Natural killer cell (primary cell): ENCODE measurements around the gene P3H2. TPM values are rescaled to one million over a fixed set of nuclear protein-coding genes. Genes with fewer than 3 reads are reported as not detected.

Source experiments
- ATAC-seq, 3 donors: fragments of 150-1000 bp in 2 of 3; fragments of 200-7000 bp in 1 of 3; cut with Tn5 transposase; 1 replicate in 1 of 3; 2 replicates in 2 of 3; pipeline ENCODE4 v1.10.0; 2021; ENCODE audit warnings: mild to moderate bottlenecking in 2 of 3, moderate library complexity in 2 of 3
- DNase-seq, 2 donors: peaks; one replicate each; pipeline versions ENCODE4 v3.0.0 to v3.0.0-alpha.2; 2013 to 2021; ENCODE audit warnings: mixed read lengths in 1 of 2
- H3K27ac ChIP-seq: one replicate; pipeline ENCODE4 v1.5.1; 2013; ENCODE audit warnings: mild to moderate bottlenecking, low read length
- H3K27me3 ChIP-seq: one replicate; pipeline ENCODE4 v1.6.1; 2013; ENCODE audit warnings: low read length; ENCODE audit not compliant: control insufficient read depth, insufficient read depth
- H3K36me3 ChIP-seq: one replicate; pipeline ENCODE4 v1.6.1; 2013; ENCODE audit warnings: low read length; ENCODE audit not compliant: control insufficient read depth, insufficient read depth
- H3K4me1 ChIP-seq: one replicate; pipeline ENCODE4 v1.6.1; 2013; ENCODE audit warnings: low read length; ENCODE audit not compliant: control insufficient read depth, insufficient read depth
- H3K4me3 ChIP-seq: one replicate; pipeline ENCODE4 v1.5.1; 2013; ENCODE audit warnings: low read length
- H3K9me3 ChIP-seq: one replicate; pipeline ENCODE4 v1.6.1; 2013; ENCODE audit warnings: low read length; ENCODE audit not compliant: control insufficient read depth, insufficient read depth
- H3K27ac Mint-ChIP-seq, 2 donors: one replicate each; pipeline ENCODE4 v1.8.0; 2022; ENCODE audit warnings: mild to moderate bottlenecking in 2 of 2, mixed read lengths in 2 of 2, moderate library complexity in 1 of 2
- H3K27me3 Mint-ChIP-seq, 2 donors: one replicate each; pipeline ENCODE4 v1.8.0; 2022; ENCODE audit warnings: low read depth in 2 of 2, mixed read lengths in 2 of 2
- H3K36me3 Mint-ChIP-seq: one replicate; pipeline ENCODE4 v1.8.0; 2022; ENCODE audit warnings: mixed read lengths
- H3K4me1 Mint-ChIP-seq, 2 donors: one replicate each; pipeline ENCODE4 v1.8.0; 2022; ENCODE audit warnings: mixed read lengths in 2 of 2
- H3K4me3 Mint-ChIP-seq: one replicate; pipeline ENCODE4 v1.8.0; 2022; ENCODE audit warnings: mild to moderate bottlenecking, moderate library complexity, mixed read lengths
- H3K9me3 Mint-ChIP-seq, 2 donors: one replicate each; pipeline ENCODE4 v1.8.0; 2022; ENCODE audit warnings: mixed read lengths in 2 of 2
- CTCF ChIP-seq: fragments of 200-600 bp; IDR thresholded peaks from one replicate; pipeline ENCODE4 v1.8.0; 2022; ENCODE audit warnings: antibody characterized with exemption
- WGBS: methylation state at CpG from one replicate; pipeline ENCODE4 v1.1.7; 2013; ENCODE audit warnings: missing lambda C conversion rate; ENCODE audit not compliant: insufficient coverage; 5-methylcytosine and 5-hydroxymethylcytosine counted together
- intact Hi-C: fragments of 100-400 bp; cut with micrococcal nuclease; formaldehyde crosslinking; loops from one replicate; pipeline ENCODE4 v1.14.2; 2022
- total RNA-seq, 4 donors: library from RNA; stranded (reverse); fragments of 120-200 nt in 1 of 4; gene quantifications; one replicate each; pipeline versions ENCODE4 v1.2.3 to v1.2.4, GENCODE V29; 2013 to 2022

P3H2 gene
- total RNA-seq, 3 donors from 2014 or later (not counting 1 experiment from before 2014, with no cell fraction given) = 0.43 to 1.0 (median 0.64) TPM

GRCh38 chr3:190044974-190045373 is 75.7 kb downstream of the P3H2 start:
- H3K9me3 Mint-ChIP-seq = peaks cover 3 to 5% of the 10 kb centered on the region in 2 donors
- no peaks in the 10 kb centered on the region for H3K4me1 Mint-ChIP-seq
- H3K36me3 ChIP-seq = no peaks in the 10 kb centered on the region
- H3K27me3 ChIP-seq = peaks cover 4% of the 10 kb centered on the region
- WGBS = 90% methylated on average over 1 of the region's 2 CpGs
- no peak overlapping the region for H3K27ac ChIP-seq
- TF ChIP-seq CTCF = no peak
- intact Hi-C loops = no loop called here
- H3K27me3 Mint-ChIP-seq = no peaks in the 10 kb centered on the region
- no peaks in the 10 kb centered on the region for H3K9me3 ChIP-seq
- ATAC-seq (no peak), DNase-seq (no peak)
- H3K4me3 Mint-ChIP-seq = no peak overlapping the region
- no peaks in the 10 kb centered on the region for H3K4me1 ChIP-seq
- H3K27ac Mint-ChIP-seq = no peak overlapping the region
- H3K36me3 Mint-ChIP-seq = no peaks in the 10 kb centered on the region
- no peak overlapping the region for H3K4me3 ChIP-seq

GRCh38 chr3:190044142-190044541 is 76.6 kb downstream of the P3H2 start:
- H3K4me3 ChIP-seq = no peak overlapping the region
- intact Hi-C loops = no loop called here
- no peaks in the 10 kb centered on the region for H3K27me3 Mint-ChIP-seq
- H3K9me3 ChIP-seq = no peaks in the 10 kb centered on the region
- ATAC-seq = no peak
- H3K4me1 ChIP-seq = no peaks in the 10 kb centered on the region
- no peaks in the 10 kb centered on the region for H3K4me1 Mint-ChIP-seq
- peaks cover 3 to 5% of the 10 kb centered on the region in 2 donors for H3K9me3 Mint-ChIP-seq
- H3K27ac Mint-ChIP-seq = no peak overlapping the region
- WGBS = 88% methylated on average over 4 of the region's 4 CpGs
- TF ChIP-seq CTCF = no peak
- DNase-seq = no peak
- no peak overlapping the region for H3K27ac ChIP-seq
- no peaks in the 10 kb centered on the region for H3K36me3 ChIP-seq
- H3K36me3 Mint-ChIP-seq = no peaks in the 10 kb centered on the region
- peaks cover 4% of the 10 kb centered on the region for H3K27me3 ChIP-seq
- H3K4me3 Mint-ChIP-seq = no peak overlapping the region

- H3K27ac Mint-ChIP-seq = no peak overlapping the region
- no peaks in the 10 kb centered on the region for H3K4me1 ChIP-seq
- H3K4me3 Mint-ChIP-seq = no peak overlapping the region
- peaks cover 2% of the 10 kb centered on the region for H3K27me3 ChIP-seq
- H3K4me1 Mint-ChIP-seq = no peaks in the 10 kb centered on the region
- H3K9me3 Mint-ChIP-seq = peaks cover 3 to 5% of the 10 kb centered on the region in 2 donors
- H3K27me3 Mint-ChIP-seq = no peaks in the 10 kb centered on the region
- TF ChIP-seq CTCF = no peak
- intact Hi-C loops = no loop called here
- no peak overlapping the region for H3K27ac ChIP-seq
- H3K4me3 ChIP-seq = no peak overlapping the region
- DNase-seq (no peak), ATAC-seq (no peak)
- H3K9me3 ChIP-seq = no peaks in the 10 kb centered on the region
- no peaks in the 10 kb centered on the region for H3K36me3 ChIP-seq
- no peaks in the 10 kb centered on the region for H3K36me3 Mint-ChIP-seq
Observed at GRCh38 chr3:190043741-190044140, 77.0 kb downstream of the P3H2 start.

GRCh38 chr3:190042558-190042957 is 78.1 kb downstream of the P3H2 start:
- Histone ChIP-seq H3K9me3 (no peaks in the 10 kb centered on the region), H3K27ac (no peak overlapping the region), H3K4me3 (no peak overlapping the region), H3K36me3 (no peaks in the 10 kb centered on the region), H3K27me3 (peaks cover 2% of the 10 kb centered on the region), H3K4me1 (no peaks in the 10 kb centered on the region)
- no peaks in the 10 kb centered on the region for H3K27me3 Mint-ChIP-seq
- no peaks in the 10 kb centered on the region for H3K4me1 Mint-ChIP-seq
- no peak for ATAC-seq
- no CpG with 5 or more reads among the region's 2 CpGs for WGBS
- H3K9me3 Mint-ChIP-seq = peaks cover 3 to 4% of the 10 kb centered on the region in 2 donors
- intact Hi-C loops = no loop called here
- H3K36me3 Mint-ChIP-seq = no peaks in the 10 kb centered on the region
- no peak overlapping the region for H3K27ac Mint-ChIP-seq
- no peak overlapping the region for H3K4me3 Mint-ChIP-seq
- no peak for DNase-seq
- TF ChIP-seq CTCF = no peak
